ENCODE measurements around the gene SERTAD1. TPM values are rescaled to one million over a fixed set of nuclear protein-coding genes. Genes with fewer than 3 reads are reported as not detected.
"Not testable (repeated sequence)": the region's sequence is repeated elsewhere in the genome, so short reads cannot be mapped to it uniquely, and the experiment has no call there.

SERTAD1 gene, protein sequence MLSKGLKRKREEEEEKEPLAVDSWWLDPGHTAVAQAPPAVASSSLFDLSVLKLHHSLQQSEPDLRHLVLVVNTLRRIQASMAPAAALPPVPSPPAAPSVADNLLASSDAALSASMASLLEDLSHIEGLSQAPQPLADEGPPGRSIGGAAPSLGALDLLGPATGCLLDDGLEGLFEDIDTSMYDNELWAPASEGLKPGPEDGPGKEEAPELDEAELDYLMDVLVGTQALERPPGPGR
- total RNA-seq, result 20.2 TPM
- long read RNA-seq, transcript SERTAD1-201 (2 exons, 2,114 nt), result major isoform, 118 of 120 reads
- long read RNA-seq, partial matches to known transcripts, result 1 of 120 reads
- long read RNA-seq, other reads (novel, unspliced or antisense), result 1 of 120 reads

DNA sequence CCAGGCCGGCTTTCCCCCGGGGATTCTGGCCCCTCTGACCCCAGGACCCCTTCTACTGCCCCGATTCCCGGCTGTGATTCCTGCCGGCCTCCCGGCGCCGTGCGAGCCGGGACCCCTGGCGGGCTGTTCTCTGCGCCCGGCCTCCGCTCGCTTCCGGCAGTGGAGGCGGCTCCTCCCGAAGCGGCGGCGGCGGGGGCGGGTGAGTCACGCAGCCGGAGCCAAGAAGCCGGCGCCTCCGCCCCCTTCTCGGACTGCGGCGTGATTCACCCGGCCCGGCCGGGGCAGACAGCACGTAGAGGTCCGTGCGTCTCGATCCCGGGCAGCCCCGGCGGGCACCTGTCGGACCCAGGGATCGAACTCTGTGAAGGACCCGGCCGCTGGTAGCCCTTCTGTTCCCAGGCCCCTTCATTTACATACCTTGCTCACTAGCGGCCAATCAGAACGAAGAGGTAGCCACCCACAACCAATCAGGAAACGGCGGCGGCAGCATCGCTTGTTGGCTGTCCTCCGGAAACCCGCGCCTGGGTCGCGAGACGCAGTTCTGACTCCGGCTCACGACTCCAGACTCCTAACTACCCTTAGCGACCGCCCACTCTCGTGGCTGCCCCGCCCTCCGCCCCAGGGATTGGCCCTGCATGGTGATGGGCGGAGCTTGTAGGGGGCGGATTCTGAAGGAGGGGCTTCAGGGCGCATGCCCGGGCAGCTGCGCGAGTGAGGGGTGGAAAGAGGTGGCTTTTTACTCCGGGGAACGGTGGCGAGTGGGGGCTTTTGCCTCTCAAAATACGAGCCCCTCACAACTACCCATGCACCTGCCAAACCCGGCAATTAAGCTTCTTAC, at the start of gene SERTAD1:
SERTAD1 (minus strand) TSS at position 543 of the 838 bp plus-strand sequence. CDS start 2,446 bp downstream, outside the sequence.
- peak; percentile 100 for DNase-seq (ENCODE audit: low spot score)

DNA sequence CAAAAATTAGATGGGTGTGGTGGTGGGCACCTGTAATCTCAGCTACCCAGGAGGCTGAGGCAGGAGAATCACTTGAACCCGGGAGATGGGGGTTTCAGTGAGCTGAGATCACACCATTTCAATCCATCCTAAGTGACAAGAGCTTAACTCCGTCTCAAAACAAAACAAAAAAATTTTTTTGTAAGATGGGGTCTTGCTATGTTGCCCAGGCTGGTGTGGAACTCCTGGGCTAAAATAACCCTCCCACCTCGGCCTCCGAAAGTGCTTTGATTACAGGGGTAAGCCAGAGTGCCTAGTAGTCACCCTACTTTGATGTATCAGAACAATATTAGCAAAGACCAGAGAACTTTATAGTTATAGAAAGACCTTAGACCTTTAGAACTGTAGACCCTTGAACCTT, 48.9 kb upstream of the SERTAD1 start:
- DNase-seq (ENCODE audit: low spot score), result no peak

DNA sequence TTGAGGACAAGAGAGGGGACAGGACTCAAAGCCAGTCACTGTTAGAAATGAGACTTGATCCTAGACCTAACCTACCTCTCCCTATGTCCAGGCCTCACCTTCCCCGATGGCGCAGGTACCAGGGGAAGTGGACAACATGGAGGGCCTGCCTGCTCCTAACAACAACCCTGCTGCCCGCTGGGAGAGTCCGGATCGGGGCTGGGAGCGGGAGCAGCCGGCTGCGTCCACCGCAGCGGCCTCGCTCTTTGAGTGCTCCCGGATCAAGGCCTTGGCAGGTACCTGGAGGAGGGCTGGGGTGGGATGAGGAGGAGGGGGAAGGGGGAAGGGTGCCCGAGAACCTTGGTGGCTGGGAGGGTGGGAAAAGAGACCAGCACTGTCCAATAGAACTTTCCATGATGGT, 46.7 kb upstream of the SERTAD1 start:
- DNase-seq (ENCODE audit: low spot score), result no peak

DNA sequence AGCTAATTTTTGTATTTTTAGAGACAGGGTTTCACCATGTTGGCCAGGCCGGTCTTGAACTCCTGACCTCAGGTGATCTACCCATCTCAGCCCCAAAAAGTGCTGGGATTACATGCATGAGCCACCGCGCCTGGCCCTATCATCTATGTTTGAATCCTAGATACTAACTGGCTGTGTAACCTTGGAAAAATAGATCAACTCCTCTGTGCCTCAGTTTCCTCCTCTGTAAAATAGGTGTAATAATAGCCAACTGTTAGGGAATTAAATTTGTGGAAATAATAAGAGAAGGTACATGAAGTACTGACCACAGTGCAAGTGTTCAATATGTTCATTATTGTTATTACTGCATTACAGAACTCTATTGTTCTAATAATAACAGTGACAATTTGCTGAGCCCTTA, 45.3 kb upstream of the SERTAD1 start:
- no peak for DNase-seq (ENCODE audit: low spot score)

DNA sequence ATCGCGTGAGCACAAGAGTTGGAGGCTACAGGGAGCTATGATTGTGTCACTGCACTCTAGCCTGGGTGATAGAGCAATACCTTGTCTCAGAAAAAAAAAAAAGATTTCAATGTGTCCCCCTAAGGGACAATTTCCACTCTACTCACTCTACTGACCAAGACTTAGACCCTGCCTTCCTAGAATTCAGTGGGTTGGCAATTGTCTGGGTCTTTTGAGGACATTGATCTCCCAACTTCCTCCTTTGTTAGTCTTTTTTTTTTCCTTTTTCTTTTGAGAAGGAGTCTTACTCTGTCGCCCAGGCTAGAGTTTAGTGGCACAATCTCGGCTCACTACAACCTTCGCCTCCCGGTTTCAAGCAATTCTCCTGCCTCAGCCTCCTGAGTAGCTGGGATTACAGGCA, 43.2 kb upstream of the SERTAD1 start:
- no peak for DNase-seq (ENCODE audit: low spot score)

DNA sequence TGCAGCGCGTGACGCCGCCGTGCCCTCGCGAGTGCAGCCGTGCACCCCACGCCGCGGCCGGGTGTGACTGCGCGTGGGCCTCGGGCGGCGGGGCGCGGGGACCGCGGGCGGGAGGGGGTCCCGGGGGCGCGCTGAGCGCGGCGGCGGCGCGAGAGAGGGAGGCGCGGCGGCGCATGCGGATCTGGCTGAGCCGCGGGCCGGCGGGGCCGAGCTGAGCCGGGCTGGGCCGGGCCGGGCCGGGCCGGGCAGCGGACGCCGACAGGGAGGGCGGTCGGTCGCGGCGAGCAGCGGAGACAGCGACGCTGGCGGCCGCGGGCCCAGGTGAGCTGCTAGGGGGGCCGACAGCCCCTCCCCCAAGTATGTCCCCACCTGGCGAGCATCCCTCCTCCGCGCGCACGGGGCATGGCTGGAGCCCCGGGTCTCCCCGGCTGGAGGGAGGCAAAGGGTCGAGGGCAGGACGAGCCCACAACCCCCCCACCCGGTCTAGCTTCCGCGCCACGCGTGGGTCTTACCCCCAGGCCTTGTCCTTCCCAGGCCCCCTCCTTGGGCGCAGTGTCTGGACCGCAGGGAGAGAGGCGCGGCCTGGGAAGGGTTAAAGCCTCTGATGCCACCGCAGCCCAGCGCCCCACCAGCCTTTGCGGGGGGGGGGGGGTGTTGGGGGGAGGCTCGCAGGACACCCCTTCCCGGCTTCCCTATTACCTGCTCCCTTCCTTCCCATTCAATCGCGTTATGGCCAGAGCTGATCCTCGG, 41.4 kb upstream of the SERTAD1 start, which contains the start of gene SPTBN4:
SPTBN4 (plus strand) TSS at position 17 of the 750 bp plus-strand sequence. CDS start 5,621 bp downstream, outside the sequence.
- no peak for DNase-seq (ENCODE audit: low spot score)

DNA sequence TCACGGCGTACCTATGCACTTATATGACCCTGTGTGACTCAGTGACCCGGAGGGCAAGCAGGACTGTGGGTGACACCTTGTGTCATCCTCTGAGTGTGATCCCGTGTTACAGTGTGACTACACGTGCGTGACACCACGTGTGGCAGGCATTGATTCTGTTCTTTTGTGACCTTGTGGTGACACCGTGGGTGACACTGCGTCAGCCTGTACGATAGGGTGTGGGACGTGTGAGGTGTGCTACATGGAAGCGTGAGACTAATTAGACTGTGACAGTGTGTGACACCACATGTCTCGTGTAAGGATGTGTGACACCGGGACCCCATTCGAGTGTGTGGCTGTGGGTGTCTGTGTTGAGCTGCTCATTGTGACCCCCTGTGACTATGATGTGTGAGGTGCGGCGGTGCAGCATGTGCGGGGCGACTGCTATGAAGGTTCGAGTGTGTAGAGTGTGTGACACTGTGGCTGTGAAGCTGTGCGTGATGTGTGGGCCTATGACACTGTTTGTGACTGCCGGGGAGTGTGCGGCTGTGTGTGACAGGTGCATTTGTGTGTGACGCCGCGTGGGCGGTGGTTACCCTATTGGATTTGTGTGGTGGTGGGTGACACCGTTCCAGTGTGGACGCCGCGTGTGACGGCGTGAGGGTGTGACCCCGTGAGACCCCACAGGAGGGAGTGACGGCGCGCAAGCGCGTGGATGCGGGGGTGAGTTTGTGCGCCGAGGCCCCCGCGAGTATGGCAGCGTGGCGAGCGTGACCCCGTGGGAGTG, 40.6 kb upstream of the SERTAD1 start:
- DNase-seq (ENCODE audit: low spot score), result no peak

DNA sequence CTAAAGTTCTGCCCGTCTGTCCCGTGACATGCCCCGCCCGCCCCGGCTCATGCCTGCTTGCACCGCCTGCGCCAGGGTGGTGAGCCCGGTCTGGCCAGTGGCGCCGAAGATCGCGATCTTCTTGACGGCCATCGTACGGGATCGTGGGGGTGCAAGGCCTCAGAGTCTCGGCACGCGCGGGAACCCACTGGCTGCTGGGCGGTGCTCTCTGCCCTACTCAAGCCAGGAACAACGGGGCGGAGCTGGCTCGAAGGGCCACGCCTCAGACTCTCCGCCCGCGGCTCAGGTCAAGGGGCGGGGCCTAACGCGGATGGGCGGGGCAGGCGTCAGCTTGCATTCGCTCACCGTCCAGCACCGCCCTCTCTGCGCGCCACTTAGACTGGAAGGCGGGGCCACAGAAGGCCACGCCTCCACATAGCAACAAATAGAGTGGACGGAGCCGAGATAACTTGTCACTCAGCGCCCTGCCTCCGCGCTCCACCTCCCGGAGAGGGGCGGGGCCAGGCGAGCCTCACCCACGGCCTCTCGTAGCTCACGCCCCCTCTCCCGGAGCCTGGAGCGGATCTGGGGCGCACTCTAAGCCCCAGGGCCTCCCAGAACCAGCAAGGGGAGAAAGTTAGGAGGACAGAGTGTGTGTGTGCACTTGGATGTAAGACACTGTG, 39.9 kb upstream of the SERTAD1 start, which contains the start of gene BLVRB:
BLVRB (minus strand) TSS at position 189 of the 662 bp plus-strand sequence; CDS start at position 132, 57 bp downstream.
- DNase-seq (ENCODE audit: low spot score), result peak; percentile 100

DNA sequence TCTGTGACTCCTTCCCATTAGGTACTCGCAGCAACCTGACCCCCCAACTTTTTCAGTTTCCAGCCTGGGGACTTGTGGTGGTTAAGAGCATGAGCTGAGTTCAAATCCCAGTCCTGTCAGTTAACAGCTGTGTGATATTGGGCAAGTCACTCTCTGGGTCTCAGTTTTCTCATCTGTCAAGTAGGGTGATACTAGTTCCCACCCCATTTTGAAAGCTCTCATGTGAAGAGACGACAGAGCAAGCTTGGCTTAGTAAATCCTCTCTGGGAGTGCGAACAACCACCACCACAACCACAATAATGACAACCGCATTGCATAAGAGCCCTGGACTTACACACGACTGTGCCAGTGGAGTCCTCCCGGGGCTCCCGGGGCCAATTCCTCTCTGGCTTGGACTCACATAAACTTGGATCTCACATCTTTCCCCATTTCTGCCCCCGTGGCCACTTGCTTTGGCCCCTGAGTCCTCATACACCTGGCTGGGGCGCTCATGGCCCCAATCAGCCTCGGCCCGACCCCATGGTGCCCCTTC, 39.3 kb upstream of the SERTAD1 start:
- DNase-seq (ENCODE audit: low spot score), result no peak

DNA sequence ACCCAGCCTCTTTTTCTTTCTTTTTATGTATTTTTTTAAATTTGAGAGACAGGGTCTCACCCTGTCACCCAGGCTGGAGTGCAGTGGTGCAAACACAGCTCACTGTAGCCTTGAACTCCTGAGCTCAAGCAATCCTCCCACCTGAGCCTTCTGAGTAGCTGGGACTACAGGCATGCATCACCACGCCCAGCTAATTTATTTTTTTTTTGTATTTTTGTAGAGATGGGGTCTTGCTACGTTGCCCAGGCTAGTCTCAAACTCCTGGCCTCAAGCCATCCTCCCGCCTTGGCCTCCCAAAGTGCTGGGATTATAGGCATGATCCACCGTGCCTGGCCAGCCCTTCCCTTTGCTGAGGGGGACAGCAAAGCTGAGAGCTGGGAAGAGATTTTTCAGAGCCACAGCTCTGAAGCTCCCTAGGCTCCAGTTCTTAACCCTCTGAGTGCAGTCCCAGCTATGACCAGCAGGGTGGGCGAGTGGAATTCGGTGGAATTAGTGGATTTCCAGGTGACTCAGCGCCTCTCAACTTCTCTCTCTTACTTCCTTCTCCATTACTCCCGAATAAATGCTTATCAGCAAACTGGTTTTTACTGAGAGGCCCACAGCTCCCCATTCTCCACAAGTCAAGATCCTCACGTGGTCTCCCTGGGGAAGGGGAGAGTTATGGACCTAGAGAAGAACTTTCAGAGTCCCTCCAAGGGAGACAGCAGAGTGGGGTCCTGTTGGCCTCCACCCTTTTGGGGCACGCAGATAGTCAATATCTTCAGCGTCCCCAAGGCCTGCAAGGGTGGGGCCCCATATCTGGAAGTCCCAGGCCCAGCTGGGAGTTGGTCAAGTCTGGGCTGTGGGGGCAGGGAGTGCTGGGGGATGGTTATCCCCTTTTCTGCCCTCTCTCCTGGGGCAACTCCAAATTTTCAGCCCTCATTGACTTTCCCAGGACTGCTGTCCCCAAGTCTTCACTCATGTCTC, 38.5 kb upstream of the SERTAD1 start:
- DNase-seq (ENCODE audit: low spot score), result no peak

DNA sequence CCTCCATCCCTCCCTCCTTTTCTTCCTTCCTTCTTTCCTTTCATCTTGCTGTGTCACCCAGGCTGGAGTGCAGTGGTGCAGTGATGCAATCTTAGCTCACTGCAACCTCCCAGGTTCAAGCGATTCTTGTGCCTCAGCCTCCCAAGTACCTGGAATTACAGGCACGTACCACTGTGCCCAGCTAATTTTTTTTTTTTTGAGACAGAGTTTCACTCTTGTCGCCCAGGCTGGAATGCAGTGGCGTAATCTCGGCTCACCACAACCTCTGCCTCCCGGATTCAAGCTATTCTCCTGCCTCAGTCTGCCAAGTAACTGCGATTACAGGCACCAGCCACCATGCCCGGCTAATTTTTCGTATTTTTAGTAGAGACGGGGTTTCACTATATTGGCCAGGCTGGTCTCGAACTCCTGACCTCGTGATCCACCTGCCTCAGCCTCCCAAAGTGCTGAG, 37.8 kb upstream of the SERTAD1 start:
- DNase-seq (ENCODE audit: low spot score), result not testable (repeated sequence)

DNA sequence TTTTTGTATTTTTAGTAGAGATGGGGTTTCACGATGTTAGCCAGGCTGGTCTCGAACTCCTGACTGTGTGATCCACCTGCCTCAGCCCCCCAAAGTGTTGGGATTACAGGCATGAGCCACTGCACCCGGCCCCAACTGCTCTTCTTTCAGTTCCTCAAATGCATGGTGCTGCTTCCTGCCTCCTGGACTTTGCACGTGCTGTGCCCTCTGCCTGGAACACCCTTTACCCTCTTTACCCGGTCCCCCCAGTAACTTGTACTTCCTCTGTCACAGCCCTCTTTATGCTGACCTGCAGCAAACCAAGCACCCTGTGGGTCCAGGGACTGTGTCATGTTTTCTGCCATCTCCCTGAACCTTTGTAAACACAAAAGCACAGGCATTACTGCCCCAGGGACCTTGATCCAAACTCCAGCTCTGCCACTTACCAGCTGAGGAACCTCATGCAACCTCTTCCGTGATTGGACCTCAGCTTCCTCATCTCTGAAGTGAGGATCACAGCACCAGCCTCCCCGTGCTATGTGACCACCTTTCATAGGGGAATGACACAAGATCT, 36.0 kb upstream of the SERTAD1 start:
- no peak for DNase-seq (ENCODE audit: low spot score)

DNA sequence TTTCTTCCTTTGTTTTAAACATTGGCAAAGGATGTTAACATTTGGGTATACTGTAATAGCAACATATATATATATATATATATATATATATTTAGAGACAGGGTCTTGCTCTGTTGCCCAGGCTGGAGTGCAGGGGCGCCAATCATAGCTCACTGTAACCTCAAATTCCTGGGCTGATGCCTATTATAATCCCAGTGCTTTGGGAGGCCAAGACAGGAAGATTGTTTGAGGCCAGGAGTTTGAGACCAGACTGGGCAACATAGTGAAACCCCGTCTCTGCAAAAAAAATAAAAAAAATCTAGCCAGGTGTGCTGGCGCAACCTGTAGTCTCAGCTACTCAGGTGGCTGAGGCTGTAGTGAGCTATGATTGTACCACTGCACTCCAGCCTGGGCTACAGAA, 34.4 kb upstream of the SERTAD1 start:
- no peak for DNase-seq (ENCODE audit: low spot score)

DNA sequence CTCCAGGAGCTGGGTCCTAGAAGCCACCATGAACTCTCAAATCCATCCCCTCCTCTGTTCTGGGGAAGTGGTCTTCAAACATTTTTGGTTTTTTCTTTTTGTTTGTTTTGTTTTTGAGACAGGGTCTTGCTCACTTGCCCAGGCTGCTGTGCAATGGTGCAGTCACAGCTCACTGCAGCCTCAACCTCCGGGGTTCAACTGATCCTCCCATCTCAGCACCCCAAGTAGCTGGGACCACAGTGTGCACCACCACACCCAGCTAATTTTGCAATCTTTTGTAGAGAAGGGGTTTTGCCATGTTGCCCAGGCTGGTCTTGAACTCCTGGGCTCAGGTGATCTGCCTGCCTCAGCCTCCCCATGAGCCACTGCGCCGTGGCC, 32.8 kb upstream of the SERTAD1 start:
- DNase-seq (ENCODE audit: low spot score), result no peak

DNA sequence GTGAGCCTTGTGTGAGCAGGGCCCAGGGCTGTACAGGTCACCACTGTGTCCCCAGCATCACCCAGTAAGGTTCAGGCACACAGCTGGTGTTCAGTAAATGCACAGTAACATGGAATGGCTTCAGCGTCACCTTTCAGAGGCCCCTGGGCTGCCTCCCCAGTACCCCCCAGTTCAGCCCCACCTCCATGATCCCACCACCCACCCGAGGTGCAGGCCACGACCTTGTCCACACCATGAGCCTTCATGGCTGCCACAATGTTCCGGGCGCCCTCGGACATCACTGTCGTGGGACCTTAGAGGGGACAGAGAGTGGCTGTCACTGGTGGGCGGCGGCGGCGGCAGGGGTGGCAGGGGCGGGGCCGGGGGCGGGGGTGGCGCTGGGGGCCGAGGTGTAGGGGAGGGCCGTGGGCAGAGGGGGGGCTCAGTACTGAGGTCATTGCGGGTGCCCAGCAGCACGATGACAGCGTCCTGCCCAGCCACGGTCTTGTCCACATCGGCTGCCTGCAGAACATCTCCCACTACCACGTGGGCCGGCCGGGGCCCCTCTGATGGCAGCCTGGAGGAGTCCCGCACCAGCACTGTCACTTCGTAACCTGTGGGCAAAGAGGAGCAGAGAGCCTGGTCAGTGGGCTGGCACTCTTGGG, 32.3 kb upstream of the SERTAD1 start:
- DNase-seq (ENCODE audit: low spot score), result no peak

DNA sequence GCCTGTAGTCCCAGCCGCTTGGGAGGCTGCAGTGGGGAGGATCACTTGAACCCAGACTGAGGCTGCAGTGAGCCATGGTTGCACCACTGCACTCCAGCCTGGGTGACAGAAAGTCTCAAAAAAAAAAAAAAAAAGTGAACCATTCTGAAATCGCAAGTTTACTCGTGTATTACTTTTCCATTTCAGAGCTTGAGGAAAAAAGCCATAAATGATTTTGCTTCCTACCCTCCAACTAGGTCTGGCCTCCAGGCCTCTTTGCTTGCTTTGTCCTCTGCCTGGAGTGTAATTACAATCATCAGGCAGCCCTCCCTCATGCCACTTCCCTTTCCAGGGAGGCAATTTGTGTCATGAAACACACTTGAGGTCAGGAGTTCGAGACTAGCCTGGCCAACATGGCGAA, 31.3 kb upstream of the SERTAD1 start:
- DNase-seq (ENCODE audit: low spot score), result no peak

DNA sequence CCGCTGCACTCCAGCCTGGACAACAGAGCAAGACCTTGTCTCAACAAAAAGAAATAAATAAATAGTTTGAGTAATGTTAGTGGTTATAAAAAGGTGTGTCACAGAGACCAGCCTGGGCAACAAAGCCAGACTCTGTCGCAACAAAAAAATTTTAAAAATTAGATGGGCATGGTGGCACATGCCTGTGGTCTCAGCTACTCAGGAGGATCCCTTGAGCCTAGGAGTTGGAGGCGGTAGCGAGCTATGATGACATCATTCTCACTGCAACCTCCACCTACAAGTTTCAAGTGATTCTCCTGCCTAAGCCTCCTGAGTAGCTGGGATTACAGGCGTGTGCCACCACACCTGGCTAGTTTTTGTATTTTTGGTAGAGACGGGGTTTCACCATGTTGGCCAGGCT, 28.2 kb upstream of the SERTAD1 start:
- DNase-seq (ENCODE audit: low spot score), result not testable (repeated sequence)

Measured in mesenteric fat pad (tissue), 1 donor.